Fibroblast of villous mesenchyme (primary cell): Measurements from ENCODE around the gene AOC2. TPM values are rescaled to one million over a fixed set of nuclear protein-coding genes. Genes with fewer than 3 reads are reported as not detected.
"Not testable (repeated sequence)": the region's sequence is repeated elsewhere in the genome, so short reads cannot be mapped to it uniquely, and the experiment has no call there.

Experiments used
- DNase-seq: peaks from one replicate; pipeline ENCODE4 v3.0.0-alpha.2; 2010; ENCODE audit warnings: low read depth
- H3K4me3 ChIP-seq: 2 replicates; pipeline ENCODE4 v1.5.1; 2011; ENCODE audit warnings: low read depth, mild to moderate bottlenecking, low read length
- total RNA-seq: library from RNA; depleted of rRNA; stranded (reverse); fragments of >200 nt; gene quantifications from 2 replicates; pipeline ENCODE4 v1.2.3, GENCODE V29; 2012
- TF ChIP-seq, protein P1 (sequence below): IDR thresholded peaks from 2 replicates; pipeline ENCODE4 v1.5.1; 2012; ENCODE audit warnings: low read depth, mild to moderate bottlenecking, low read length; ENCODE audit not compliant: insufficient read depth

The AOC2 gene
- total RNA-seq, 1 donor = 0.43 TPM

DNA sequence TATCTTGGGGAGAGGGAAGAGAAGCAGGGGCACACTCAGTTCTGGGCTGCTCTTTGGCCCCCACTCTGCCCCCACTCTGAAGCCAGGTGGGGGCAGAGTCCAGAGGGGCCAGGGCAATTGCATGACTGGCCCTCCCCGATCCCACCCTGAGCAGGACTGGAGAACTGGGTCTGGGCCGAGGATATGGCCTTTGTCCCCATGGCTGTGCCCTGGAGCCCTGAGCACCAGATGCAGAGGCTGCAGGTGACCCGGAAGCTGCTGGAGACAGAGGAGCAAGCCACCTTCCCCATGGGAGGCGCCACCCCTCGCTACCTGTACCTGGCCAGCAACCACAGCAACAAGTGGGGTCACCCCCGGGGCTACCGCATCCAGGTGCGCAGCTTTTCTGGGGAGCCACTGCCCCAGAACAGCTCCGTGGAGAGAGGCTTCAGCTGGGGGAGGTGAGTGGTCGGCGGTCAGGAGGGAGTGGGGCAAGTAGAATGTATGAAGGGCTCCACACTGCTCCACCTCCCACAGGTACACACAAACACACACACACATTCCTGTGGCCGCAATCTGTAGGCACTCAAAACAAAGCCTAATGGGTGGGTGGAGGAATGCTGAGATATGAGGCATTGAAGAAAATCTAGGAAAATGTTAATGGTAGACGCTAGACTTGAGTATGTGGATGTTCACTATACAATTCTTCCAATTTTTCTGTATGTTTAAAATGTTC, 28.0 kb downstream of the AOC2 start:
- DNase-seq = no peak
- H3K4me3 ChIP-seq = no peak overlapping the region
- TF ChIP-seq, protein P1, sequence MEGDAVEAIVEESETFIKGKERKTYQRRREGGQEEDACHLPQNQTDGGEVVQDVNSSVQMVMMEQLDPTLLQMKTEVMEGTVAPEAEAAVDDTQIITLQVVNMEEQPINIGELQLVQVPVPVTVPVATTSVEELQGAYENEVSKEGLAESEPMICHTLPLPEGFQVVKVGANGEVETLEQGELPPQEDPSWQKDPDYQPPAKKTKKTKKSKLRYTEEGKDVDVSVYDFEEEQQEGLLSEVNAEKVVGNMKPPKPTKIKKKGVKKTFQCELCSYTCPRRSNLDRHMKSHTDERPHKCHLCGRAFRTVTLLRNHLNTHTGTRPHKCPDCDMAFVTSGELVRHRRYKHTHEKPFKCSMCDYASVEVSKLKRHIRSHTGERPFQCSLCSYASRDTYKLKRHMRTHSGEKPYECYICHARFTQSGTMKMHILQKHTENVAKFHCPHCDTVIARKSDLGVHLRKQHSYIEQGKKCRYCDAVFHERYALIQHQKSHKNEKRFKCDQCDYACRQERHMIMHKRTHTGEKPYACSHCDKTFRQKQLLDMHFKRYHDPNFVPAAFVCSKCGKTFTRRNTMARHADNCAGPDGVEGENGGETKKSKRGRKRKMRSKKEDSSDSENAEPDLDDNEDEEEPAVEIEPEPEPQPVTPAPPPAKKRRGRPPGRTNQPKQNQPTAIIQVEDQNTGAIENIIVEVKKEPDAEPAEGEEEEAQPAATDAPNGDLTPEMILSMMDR = no peak

DNA sequence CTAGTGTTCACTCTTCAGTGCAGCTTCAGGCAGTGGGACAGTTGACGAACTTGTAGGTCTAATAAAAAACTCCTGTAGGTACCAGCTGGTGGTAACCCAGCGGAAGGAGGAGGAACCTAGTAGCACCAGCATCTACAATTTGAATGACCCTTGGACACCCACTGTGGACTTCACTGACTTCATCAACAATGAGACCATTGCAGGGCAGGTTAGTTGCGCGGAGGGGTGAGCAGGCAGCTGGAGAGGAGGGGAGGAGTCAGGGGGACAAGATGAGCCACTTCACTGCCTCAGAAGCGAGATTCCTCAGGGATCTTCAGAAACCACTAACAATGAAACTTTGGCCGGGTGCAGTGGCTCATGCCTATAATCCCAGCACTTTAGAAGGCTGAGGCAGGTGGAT, 28.9 kb downstream of the AOC2 start:
- no peak overlapping the region for H3K4me3 ChIP-seq
- no peak for DNase-seq
- TF ChIP-seq, protein P1 = no peak

- DNase-seq, H3K4me3 ChIP-seq: not testable (repeated sequence)
Observed at GRCh38 chr17:42873932-42874695, 29.7 kb downstream of the AOC2 start.

DNA sequence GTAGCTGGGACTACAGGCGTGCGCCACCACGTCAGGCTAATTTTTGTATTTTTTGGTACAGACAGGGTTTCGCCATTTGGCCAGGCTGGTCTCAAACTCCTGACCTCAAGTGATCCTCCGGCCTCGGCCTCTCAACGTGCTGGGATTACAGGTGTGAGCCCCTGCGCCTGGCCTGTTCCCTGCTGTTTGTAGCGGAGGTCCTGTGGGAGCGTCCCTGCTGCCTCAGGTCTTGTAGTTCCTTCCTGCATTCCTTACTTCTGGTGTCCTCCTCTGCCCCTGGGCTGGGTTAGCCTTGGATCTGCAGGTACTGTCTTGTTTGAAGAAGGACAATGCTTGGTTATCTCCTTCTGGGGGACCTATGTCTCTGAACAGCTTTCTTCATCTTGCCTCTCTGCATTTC, 32.7 kb downstream of the AOC2 start:
- DNase-seq = no peak
- H3K4me3 ChIP-seq = no peak overlapping the region
- TF ChIP-seq, protein P1 = no peak

GRCh38 chr17:42878123-42878880, 33.9 kb downstream of the AOC2 start:
- no peak for DNase-seq
- no peak overlapping the region for H3K4me3 ChIP-seq
- TF ChIP-seq, protein P1 = no peak

DNA sequence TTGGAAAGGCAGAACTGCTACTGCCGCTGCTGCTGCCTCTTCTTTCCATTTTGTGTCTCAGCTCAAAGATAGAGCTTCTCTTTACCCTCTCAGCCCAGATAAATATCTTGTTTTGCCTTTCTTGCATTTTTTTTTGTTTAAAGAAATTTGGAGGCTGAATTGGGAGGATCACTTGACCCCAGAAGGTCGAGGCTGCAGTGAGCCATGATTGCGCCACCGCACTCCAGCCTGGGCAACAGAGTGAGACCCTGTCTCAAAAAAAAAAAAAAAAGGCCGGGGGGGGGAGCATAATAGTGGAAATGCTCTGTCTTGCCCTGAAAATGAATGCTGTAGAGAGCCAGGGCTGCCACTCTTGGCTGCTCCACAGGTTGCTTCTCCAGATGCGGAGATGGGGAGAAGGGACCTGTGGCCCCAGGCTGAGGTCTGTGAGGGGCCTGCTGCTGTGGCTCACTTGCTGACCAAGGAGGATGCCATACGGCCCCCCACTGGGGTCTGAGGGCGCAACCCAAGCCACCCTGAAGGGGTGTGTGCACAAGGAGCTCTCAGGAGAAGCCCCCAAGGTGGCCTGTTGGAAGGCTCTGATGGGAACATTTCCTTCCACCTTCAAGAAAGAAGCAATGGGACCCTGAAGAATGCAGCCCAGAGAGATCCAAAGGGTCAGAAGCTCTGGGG, 34.7 kb downstream of the AOC2 start:
- H3K4me3 ChIP-seq = no peak overlapping the region
- TF ChIP-seq, protein P1 = no peak
- DNase-seq = no peak
